HG03095 (cell line): ENCODE data around the gene CEP170B.

Experiments used
- ATAC-seq: cut with Tn5 transposase; IDR thresholded peaks from one replicate; pipeline ENCODE4 v1.9.1; 2021; ENCODE audit warnings: moderate library complexity; ENCODE audit not compliant: unreplicated experiment

The CEP170B gene

DNA sequence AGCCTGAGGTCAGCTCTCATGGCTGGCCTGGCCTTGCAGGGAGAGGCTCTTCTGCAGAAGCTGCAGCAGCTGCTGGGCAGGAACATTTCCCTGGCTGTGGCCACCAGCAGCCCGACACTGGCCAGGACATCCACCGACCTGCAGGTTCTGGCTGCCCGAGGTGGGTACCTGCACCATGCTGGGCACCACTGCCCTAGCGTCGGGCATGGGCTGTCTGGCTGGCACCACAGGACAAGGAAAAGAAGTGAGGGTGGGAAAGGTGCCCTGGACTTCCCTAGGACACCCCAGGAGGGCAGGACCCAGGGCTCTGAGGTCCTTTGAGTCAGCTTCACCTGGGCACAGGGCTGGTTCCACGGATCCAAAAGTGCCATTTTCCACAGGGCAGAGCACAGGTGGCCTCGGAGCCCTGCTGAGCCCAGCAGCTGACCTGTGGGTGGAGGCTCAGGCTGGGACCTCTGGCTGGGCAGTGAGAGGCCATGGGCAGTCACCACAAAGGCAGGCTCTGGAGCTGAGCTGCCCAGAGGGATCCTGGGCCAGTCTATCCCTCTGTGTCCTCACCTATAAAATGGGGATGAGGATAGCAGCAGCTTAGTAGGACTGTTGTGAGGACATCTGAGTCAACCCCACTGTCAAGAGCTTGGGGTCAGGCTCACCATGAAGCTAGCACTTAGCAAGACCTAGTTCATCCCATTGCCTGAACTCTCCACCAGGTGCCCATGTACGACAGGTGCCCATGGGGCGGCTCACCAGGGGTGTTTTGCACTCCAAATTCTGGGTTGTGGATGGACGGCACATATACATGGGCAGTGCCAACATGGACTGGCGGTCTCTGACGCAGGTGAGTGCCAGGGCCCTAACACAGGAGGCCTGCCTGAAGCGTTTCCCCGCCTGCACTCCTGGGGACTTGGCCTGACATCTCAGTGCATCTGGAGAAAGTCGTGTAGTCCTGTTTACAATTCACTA, 64.5 kb downstream of the CEP170B start:
- no peak for ATAC-seq

DNA sequence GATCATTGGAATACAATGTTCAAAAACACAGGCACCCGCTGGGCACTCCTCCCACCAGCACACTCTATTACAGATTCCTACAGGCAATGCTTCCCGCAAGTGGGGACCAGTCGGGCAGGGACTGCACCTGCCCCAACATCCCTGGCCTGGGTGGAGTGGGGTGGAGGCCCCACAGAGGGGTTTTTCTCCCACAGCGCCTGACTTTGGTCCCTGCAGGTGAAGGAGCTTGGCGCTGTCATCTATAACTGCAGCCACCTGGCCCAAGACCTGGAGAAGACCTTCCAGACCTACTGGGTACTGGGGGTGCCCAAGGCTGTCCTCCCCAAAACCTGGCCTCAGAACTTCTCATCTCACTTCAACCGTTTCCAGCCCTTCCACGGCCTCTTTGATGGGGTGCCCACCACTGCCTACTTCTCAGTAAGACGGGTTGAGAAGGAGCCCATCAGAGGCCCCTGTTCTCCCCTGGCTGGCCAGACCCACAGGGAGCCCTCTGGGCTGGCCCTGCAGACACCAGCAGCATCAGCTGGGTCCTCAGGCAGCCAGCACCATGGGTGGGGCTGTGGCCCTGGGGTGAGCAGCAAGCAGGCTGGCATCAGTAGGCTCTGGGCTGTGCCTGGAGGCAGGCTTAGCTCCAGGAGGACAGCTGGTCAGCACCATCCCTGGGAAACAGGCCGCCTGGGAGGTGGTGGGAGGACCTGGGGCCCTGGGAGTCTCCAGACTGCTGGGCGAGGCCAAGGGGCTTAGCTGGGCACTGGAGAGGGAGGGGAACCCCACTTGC, 65.6 kb downstream of the CEP170B start:
- no peak for ATAC-seq

DNA sequence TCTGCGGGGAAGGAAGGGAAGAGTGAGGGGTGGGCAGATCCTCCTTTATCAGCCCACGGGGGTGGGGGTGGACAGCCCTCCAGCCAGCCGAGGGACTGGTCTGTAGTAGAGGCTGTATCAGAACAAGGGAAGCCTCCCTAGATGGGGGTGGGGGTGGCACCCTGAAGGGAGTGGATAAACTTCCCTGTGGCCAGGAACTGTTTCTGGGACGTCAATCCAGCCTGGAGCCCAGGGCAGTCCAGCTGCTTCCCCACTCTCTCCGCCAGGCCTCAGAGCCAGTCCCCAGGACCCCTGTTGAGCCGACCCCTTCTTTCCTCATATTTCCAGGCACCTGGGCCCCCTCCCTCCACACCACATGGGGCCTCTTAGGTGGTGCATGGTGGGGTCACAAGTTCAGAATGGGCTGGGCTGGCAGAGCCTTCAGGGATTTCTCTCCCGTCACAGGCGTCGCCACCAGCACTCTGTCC, 66.3 kb downstream of the CEP170B start:
- ATAC-seq = no peak

DNA sequence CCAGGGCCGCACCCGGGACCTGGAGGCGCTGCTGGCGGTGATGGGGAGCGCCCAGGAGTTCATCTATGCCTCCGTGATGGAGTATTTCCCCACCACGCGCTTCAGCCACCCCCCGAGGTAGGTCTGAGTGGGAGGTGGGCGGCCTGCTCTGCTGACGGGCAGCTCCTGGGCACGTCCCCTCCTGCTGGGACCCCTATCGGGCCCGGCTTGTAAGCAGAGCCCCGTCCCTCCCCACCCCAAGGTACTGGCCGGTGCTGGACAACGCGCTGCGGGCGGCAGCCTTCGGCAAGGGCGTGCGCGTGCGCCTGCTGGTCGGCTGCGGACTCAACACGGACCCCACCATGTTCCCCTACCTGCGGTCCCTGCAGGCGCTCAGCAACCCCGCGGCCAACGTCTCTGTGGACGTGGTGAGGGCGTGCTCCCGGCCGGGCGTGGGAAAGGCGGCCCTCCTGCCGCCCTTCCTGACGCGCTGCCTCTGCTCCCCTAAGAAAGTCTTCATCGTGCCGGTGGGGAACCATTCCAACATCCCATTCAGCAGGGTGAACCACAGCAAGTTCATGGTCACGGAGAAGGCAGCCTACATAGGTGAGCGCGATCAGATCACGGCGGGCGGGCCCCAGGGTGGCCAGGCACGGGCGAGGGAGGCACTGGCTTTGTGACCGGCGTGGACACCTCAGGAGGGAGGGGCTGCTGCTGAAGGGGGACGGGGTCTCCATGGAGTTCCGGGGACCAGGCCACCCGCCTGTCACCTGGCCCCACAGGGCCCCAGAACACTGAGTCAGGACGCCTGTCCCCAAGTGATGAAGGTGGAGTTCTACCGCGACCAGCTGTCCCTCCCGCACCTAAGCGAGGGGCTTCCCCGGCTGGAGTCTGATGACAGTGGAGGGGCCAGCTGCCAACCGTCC, 67.0 kb downstream of the CEP170B start:
- ATAC-seq = no peak

DNA sequence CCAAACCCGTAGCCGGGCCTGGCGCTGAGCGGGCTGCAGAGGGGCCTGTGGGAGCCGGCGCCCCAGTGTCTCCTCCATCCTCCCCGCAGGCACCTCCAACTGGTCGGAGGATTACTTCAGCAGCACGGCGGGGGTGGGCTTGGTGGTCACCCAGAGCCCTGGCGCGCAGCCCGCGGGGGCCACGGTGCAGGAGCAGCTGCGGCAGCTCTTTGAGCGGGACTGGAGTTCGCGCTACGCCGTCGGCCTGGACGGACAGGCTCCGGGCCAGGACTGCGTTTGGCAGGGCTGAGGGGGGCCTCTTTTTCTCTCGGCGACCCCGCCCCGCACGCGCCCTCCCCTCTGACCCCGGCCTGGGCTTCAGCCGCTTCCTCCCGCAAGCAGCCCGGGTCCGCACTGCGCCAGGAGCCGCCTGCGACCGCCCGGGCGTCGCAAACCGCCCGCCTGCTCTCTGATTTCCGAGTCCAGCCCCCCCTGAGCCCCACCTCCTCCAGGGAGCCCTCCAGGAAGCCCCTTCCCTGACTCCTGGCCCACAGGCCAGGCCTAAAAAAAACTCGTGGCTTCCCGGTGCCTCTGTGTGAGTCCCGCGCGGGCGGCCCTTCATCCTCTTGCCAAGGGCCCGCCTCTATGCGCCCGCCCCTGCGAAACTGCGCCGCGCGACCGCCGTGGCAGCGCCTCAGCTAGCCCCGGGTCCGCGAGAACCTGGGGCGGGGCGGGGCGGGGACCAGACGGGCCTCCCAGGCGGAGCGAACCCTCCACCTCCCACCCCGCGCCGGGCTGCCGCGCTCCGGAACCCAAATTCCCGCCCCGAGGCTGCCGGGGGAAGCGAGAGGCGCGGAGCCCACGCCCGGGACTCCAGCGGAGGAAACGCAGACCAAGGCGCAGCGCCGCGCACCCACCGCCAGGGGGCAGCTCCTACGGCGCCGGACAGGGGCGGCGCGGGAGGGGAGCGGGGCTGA, 67.9 kb downstream of the CEP170B start:
- peak; percentile 48 for ATAC-seq

DNA sequence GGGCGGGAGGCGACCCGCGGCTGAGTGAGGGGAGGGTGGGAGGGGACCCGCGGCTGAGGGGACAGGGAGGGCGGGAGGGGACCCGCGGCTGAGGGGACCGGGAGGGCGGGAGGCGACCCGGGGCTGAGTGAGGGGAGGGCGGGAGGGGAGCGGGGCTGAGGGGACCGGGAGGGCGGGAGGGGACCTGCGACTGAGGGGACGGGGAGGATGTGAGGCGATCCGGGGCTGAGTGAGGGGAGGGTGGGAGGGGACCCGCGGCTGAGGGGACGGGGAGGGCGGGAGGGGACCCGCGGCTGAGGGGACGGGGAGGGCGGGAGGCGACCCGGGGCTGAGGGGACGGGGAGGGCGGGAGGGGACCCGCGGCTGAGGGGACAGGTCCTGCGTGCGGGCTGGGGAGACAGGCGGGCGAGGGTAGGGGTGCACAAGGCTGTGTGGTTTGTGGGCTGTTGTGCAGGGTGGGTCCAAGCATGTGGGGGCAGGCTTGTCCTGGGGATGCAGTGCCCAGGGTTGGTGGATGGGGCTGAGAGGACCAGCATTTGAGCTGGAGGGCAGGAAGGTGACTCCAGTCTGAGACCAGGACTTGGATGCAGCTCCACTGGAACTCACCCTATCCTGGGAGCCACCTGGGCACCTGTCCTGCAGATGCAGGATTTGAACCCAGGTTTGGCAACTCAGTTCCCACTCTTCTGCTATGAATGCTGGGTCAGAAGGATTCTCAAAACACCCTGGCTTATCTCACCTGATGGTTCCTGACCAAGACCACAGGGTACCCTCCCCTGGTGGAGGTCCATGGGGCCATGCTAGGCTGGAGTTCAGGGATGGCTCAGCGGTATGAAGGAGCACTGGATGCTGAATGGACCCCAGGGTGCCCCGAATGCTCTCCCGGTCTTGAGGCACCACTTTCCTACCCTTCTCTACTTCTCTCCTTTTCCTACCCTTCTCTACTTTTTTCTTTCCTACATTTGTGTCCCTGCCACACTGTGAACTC, 69.0 kb downstream of the CEP170B start:
- ATAC-seq = no peak

DNA sequence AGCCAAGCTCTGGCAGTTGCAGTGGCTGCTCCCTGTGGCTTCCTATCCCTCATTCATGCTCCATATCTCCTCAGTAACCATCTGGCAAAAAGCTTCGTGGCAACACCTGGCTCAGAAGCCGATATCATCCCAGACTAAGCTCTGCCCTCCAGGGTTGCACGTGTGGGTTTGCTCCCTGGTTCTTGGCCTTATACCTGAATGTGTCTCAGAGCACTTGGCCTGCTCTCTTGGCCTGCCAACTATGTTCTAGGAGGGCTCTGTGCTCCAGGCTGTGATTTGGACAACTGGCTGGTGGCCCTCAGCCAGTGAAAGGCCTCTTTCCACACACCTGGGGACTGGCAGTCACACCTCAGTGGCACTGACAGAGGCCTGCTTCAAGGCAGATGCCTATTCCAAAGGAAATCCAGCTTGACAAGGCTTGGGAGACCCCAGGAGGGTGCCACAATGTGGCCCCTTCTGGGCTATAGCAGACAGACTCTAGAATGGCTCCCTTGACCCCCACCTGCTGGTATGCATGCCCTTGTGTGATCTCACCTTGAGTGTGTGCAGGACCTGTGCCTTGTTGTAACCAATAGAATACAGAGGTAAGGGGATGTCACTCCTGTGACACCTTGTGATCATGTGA, 70.1 kb downstream of the CEP170B start:
- no peak for ATAC-seq

DNA sequence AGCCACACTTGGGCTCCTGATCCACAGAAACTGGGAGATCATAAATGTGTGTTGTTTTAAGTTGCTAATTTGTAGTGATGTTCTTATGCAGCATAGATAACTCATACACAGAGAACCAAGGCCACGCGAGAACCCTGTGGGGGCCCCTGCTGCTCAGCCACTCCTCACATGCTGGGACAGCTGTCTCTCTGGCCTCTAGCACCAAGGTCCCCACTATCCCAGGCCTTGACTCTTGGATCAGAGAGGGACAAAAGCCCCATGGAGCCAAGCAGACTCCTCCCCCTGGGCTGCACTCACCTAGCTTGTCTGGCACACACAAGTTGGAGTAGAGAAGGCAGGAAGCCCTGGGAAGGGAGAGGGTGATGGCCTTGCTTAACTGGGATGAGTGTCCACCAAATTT, 70.9 kb downstream of the CEP170B start:
- ATAC-seq = no peak

DNA sequence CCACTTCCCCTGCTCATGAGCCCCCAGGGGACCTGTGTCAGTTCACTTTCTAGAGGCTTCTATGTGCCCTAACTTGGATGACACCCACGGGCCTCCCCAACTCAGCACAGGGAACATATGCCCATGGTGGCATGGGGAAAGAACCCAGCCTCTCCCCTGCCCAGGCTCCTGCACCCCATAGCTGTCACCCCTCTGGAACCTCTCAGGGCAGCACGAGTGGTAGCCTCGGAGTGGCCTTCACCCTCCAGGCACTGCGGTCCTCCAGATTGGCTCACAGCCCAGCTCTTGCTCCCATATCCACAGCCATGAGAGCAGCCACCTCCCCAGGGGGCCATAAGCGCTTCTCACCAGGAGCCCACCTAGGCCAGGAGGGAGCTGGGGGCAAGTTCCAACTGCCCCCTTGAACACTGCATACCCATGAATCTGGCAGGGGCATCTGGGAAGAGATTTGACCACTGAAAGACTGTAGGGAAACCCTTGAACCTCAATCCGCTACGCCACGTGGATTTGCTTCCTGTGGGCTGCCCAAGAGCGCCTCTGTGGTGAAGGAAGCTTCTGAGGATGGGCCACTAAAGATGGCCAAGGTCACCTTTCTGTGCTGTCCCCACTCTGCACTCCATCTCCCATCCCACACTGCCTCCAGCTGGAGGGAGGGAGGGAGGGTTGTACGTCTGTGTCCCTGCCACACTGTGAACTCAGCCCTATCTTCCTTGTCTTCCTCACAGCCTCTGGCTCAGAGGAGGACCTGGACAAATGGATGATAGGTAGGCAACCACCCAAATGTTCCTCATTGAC, 71.5 kb downstream of the CEP170B start:
- no peak for ATAC-seq

DNA sequence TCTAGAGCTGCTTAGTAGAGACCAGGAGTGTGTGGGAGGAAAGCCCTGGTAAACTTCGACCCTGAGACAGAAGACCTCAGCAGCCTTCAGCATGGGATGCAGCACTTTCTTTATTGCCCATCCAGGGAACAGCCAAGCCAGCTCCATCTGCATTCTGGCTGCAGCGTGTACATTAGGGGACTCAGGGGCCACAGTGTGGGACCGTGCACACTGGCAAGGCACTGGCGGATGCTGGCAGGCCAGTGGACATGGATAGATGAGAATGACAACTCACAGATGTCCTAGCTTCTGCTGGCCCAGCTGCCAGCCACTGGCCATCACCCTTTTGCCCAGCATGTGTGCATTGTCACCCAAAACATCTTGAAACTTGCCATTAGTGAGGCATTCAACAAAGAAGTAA, 72.1 kb downstream of the CEP170B start:
- ATAC-seq = no peak

DNA sequence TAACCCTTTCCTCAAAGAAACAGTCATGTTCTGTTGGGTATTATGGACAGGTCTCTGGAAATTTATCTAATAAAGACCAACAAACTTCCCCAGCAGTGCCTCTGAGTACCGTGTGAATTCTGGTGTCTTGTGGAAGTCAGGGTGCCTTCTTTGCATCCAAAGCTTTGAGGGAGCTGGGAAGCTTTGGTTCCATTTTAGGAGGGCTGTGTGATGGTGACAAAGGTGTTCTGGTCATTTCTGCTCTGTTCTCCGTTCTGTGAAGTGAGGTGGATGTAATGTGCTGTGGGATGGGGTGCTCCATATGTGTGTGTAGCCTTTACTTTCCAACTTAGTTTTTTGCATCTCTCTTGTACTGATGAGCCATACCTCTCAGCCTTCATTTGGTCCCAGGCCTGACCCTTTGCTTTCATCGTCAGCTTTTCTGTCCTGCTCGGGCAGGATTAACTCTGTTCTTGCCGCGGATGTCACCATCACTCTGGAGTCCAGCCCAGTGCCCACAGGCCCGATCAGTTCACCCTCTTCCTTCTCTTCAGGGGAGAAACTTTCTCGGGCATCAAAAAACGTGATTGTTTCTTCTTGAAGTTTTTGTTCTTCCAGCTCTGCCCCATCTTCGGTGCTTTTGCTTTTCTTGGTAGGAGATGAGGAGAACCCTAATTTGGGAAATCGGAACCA, 72.8 kb downstream of the CEP170B start:
- ATAC-seq = no peak

DNA sequence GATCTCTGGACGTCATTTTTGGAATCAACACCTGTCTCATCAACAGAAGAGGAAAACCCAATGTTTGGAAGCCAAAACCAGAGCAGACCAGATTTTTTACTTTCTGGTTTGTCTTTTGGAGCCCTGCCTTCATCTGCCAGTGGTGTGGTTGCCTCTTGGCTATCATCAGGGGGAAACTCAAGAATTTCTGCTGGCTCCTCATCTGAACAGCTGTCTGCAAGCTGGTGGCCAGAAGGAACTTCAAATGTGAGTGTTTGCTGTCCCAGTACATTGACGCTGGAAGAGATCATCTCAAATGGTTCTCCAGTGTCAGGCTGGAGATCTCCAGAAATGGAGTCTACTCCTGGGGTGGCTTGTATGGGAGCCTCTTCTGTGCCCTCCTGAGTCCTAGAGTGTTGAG, 73.4 kb downstream of the CEP170B start:
- ATAC-seq = no peak

DNA sequence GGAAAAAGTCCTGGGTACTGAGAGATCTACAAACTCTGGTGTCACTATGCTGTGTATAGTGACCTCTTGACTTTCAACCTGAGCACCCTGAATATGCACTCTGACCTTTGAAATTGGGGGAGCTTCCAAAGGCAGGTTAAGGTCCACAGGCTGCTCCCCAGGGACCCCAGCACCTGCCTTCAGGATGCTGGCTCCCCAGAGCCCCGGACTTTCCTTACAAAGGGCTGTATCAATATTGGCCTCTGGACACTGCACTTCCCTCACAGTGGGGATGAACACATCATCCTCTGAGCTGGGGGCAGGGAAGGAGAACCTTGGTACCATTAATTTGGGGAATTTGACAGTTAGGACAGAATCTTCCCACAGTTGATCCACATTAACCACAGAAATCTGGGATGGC, 73.9 kb downstream of the CEP170B start:
- ATAC-seq = no peak

DNA sequence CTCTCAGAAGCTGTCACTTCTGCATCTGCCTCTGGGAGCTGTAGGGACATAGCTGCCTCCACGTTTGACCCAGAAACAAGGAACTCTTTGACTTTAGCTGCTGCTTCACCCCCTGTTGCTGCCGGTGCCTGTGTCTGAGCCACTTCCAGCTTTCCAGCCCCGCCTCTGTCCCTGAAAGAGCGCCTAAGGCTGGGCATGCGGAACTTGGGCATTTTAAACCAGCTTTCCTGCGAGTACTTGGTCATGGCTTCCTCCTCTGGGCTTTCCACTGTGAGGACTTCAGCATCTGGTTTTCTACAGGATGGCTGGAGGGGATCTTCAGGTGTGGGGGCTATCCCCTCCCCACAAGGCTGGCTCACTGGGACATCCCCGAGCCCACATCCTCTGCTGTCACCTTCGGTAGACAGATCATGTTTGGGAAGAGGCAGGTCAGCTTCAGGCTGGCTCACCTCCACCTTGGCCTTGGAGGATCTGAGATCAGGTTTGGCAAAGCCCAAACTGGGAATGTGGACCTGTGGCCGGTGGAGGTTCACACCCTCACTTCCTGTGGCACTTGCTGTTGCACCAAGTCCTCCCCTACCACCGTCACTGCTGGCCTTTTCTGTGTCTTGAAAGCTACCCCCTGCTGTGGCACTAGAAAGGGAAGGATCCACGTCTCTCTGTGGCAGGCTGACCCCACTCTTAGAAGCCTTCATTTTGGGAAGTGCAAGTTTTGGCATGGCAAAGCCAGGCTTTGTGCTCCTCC, 74.8 kb downstream of the CEP170B start:
- ATAC-seq = no peak

DNA sequence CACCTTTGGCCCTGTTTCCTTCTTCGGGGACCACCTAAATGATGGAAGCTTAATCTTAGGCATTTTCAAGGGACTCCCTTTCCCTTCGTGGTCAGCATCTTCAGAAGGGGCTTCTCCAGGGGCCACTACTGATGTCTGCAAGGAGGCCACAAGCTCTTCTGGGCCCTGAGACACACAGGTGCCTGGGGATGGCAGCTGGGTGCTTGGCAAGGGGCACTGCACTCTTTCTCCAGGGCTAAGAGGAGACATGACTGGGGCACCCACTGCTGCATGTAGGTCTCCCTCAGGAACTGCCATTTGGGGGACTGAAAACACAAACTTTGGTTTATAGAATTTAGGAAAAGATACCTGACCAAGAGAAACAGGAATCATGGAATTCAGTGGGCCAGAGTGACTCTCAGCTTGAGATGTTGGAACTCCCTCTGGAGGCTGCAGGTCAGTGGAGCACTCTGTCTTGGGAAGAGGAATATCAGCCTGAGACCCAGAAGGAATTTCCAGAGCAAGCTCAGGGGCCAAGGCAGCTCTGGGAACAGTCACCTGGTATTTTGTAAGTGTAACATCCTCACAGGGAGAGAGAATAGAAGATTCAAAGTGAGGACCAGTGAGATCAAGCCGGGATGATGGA, 75.6 kb downstream of the CEP170B start:
- ATAC-seq = no peak
